Right kidney (tissue), 1 donor: ENCODE data around the gene ATXN10.
A peak's percentile ranks its signal among the peaks of the same experiment; 100 is the strongest.

Experiments
- DNase-seq: peaks from one replicate; pipeline ENCODE4 v3.0.0-alpha.2; 2016

The ATXN10 gene

DNA sequence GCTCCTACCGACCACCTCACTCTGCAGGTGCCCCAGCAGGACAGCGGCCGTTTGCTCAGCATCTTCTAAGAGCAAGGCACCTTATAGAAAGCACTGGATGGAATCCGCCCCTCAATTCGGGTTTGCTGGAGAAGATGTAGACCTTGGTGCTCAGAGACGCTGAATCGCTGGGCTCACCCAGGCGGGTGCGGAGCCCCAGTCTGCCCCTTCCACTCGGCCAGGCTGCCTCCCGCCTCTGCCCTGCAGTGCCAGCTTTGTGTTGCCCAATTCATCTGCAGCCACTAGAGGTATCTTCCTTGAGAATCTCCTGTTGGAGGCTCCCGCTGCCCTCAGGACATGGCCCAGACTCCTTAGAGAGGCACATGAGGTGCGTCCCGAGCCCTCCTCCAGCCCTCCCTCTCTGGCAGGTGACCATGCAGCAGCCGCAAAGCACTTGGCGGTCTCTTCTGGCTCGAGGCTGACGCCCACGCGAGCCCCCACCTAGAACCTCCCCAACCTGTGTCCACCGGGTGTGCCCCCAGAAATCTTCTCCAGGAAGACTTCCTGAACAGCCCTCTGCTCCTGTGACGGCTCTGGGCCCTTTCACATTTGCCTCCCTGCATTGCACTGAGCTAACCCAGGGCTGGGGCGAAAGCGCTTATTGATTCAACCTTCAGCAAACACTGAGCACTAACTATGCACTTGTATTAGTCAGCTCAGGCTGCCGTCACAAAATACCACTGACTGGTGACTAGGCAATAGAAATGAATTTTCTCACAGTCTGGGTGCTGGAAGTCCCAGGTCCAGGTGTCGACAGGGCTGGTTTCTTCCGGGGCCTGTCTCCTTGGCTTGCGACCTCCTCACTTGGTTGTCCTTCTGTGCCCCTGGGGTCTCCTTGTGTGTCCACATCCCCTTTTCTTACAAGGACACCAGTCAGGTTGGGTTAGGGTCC, 187.9 kb downstream of the ATXN10 start:
- no peak for DNase-seq

GRCh38 chr22:45860201-45860600, 188.6 kb downstream of the ATXN10 start:
- no peak for DNase-seq

DNA sequence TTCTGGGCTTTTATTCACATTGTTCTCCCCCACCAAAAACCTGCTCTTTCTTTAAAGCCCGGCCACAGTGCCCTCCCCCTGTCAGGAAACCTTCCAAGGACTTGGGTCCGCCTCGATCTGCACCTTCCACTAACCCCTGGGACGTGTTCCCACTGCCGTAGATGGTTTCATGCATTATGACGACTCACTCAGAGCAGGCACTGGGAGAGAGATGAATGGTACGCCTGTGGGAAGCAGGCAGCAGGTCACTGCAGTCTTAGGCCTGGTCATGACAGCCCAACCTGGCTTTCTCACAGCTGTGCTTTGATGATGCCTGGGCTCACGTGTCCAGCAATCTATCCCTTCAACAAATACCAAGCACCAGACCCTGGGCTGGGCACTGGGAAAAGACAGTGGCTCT, 189.6 kb downstream of the ATXN10 start:
- no peak for DNase-seq

GRCh38 chr22:45863981-45864751, 192.5 kb downstream of the ATXN10 start:
- peak; percentile 63 for DNase-seq

GRCh38 chr22:45864959-45865476, 193.4 kb downstream of the ATXN10 start:
- no peak for DNase-seq

- no peak for DNase-seq
Observed at GRCh38 chr22:45865561-45866125, 194.0 kb downstream of the ATXN10 start.

- peak; percentile 59 for DNase-seq
Observed at GRCh38 chr22:45866126-45866645, 194.6 kb downstream of the ATXN10 start.

DNA sequence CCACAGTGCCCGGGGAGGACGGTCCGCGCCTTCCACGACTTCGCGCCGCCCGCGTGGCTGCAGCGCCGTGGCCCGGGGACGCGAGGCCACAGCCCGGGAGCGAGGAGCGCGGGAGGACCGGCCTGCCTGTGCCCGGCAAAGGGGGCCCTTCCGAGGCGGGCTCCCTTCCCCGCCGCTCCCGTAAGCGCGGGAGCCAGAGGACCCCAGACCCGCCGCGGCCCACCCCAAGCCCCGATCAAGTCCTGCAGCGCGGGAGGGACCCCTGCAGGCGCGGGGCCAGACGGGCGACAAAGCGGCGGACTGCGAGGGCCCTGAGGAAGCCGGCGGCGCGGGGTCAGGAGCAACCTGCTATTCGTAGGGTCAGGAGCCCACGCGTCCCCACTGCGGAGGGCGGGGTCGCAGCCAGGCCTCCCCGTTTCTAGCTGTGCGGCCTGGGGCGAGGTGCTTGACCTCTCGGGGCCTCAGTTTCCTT, 195.0 kb downstream of the ATXN10 start:
- DNase-seq, result no peak

DNA sequence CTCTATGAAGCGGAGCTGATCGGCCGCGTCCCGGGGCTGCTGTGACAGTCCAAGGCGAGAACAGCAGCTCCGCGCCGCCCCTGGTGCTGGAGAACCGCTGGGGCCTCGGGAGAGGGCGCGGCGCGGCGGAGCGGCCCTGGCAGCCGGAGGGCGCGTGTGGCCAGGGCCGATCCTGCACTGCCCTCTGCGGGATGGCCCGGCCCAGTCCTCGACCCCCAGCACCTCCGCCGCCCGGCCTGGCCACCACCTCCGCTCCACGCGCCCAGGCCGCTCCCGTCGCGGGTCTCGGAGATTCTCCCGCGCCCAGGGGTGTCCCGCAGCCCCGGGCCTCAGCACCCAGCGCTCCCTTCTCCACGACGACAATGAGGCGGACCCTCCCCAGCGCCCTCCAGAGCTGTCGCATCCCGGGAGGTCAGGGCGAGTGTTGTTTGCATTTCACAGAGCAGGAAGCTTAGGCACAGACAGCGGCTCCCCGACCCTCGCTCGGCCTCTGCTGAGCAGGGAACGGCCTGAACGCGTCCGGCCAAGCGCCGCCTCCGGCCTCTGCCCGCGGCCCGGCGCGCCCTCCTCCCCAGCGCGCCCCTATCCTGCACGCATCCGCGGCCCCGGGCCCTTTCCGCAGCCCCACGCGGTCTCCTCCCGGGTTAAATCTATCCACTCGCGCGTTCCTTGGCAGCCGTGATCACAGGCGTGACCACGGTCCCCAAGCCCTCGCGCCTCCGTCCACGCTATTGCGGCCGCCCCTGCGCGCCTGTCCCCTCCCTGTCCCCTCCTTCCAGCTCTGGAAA, 195.7 kb downstream of the ATXN10 start:
- peak; percentile 68 for DNase-seq

- no peak for DNase-seq
Observed at GRCh38 chr22:45867906-45868555, 196.4 kb downstream of the ATXN10 start.

GRCh38 chr22:45868571-45869339, 197.1 kb downstream of the ATXN10 start:
- DNase-seq, result no peak

DNA sequence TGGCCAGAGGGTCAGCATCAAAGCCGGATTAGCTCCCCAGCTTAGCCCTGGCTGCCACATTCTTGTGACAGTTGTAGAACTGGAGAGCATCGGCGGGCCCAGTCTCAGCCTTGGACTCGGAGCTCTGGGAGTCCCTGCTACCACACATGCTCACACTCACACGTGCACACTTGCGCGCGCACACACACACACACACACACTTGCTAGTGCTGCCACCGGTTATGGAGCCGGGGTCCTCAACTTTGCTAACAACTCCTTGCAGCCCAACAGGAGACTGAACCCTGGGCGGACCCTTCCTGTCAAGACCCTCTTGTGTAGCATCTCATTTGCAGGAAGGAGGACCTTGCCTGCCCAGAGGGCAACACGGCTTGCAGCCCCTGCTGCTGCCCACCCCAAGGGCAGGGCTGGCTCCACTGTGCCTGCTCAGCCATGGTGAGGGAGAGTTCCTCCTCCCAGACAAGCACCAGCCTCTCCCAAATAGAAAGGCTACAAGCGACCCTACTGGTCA, 197.8 kb downstream of the ATXN10 start:
- DNase-seq, result no peak

DNA sequence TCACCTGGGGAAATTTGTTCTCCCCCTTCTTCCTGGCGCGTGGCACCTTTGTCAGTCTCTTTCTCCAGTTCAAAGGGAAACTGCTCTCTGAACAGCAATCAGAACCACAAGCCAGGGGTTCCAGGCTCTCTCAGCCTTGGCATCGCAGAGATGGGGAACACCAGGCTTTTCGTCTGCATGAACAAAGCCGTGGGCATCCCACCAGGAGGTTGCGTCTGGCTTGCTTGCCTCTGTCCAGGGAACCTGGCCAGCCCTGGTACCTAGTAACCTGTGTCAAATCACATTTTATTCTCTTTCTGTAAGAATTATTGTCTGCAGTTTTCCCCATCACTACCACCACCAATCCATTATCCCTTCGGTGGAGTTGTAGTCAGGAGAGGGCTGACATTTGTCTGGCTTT, 198.4 kb downstream of the ATXN10 start:
- DNase-seq, result no peak

- no peak for DNase-seq
Observed at GRCh38 chr22:45871721-45872120, 200.1 kb downstream of the ATXN10 start.

DNA sequence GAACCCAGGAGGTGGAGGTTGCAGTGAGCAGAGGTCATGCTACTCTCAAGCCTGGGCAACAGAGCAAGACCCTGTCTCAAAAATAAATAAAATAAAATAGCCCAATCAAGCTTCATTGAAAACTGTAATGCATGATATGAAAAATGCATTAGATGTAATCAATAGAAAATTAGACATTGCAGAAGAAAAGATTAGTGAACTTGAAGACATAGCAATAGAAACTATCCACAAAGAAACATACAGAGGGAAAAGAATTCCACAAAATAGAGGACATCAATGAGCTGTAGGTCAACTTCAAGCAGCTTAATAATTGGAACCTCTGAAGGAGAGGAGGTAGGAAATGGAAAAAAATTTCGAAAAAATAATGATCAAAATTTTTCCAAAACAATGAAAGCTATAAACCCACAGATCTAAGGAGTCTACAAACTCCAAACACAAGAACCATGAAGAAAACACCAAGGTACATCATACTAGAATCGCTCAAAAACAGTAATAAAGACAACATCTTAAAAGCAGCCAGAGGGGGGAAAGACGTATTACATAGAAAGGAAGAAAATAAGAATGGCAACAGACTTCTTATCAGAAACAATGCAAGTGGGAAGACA, 201.1 kb downstream of the ATXN10 start:
- DNase-seq, result no peak

- no peak for DNase-seq
Observed at GRCh38 chr22:45876136-45877035, 204.8 kb downstream of the ATXN10 start.

GRCh38 chr22:45877036-45877380, 205.4 kb downstream of the ATXN10 start:
- no peak for DNase-seq

DNA sequence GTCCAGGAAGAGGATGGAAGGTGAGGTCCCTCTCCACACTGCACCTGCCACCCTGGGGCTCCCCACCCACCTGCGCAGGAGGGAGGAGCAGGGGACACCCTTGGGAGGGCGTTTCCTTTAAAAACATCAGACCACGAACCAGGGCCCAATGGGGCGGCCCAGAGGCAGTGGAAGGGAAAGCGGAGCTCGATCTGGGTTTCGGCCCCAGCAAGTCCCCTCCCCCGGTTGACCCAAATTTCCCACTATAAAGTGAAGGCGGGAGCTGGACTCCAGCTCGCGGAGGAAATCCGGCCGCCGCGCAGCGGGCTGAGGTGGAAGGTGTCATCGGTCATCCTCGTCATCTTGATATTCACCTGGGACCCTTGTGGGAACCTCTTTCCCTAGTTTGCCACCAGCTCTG, 206.0 kb downstream of the ATXN10 start:
- DNase-seq, result no peak
